Endothelial cell of umbilical vein (primary cell): ENCODE results near the gene CSMD2.

Source experiments
- CTCF ChIP-seq, 2 donors: IDR thresholded peaks; 1 replicate in 1 of 2; 2 replicates in 1 of 2; pipeline ENCODE4 v1.5.1; 2011; ENCODE audit warnings: low read length in 2 of 2, mild to moderate bottlenecking in 2 of 2, moderate library complexity in 2 of 2, control low read depth in 1 of 2, inconsistent platforms in 1 of 2, low read depth in 1 of 2; ENCODE audit not compliant: insufficient read depth in 1 of 2; ENCODE audit errors: extremely low read depth in 1 of 2
- EZH2 ChIP-seq: IDR thresholded peaks from 2 replicates; pipeline ENCODE4 v1.6.1; 2012; ENCODE audit warnings: borderline replicate concordance, low read depth, mild to moderate bottlenecking, moderate library complexity, low read length, inconsistent platforms; ENCODE audit not compliant: severe bottlenecking
- FOS ChIP-seq: IDR thresholded peaks from 2 replicates; pipeline ENCODE4 v1.6.1; 2011; ENCODE audit warnings: mild to moderate bottlenecking, low read length, moderate library complexity, borderline replicate concordance; ENCODE audit not compliant: insufficient read depth
- MAX ChIP-seq: IDR thresholded peaks from 2 replicates; pipeline ENCODE4 v1.6.1; 2011; ENCODE audit not compliant: insufficient read depth, insufficient read length
- POLR2A ChIP-seq: IDR thresholded peaks from 2 replicates; pipeline ENCODE4 v1.6.1; 2012; ENCODE audit warnings: low read depth, mild to moderate bottlenecking, control low read depth, low read length
- POLR2AphosphoS5 ChIP-seq: IDR thresholded peaks from 2 replicates; pipeline ENCODE4 v1.6.1; 2012; ENCODE audit warnings: low read depth, mild to moderate bottlenecking, control low read depth, low read length, moderate library complexity; ENCODE audit not compliant: insufficient read depth

GRCh38 chr1:33660244-33660643 is 504.8 kb downstream of the CSMD2 start:
- TF ChIP-seq CTCF (IDR thresholded peaks at IDR 0.05; ENCODE audit: extremely low read depth in 1 of 2, insufficient read depth in 1 of 2, low read depth in 1 of 2, low read length in 2 of 2) (no peak), POLR2A (no peak), FOS (no peak), EZH2 (no peak), POLR2AphosphoS5 (no peak), MAX (no peak)
